ENCODE measurements around the gene POLR3K. TPM values are rescaled to one million over a fixed set of nuclear protein-coding genes. Genes with fewer than 3 reads are reported as not detected.

Gene POLR3K
- total RNA-seq, 1 experiment from 2014 or later = 53.6 TPM

GRCh38 chr16:43294-43693, 10.1 kb downstream of the POLR3K start:
- peaks cover 1% of the 10 kb centered on the region for H3K27me3 Mint-ChIP-seq (ENCODE audit: low read depth)
- H3K4me1 Mint-ChIP-seq = no peaks in the 10 kb centered on the region
- Histone ChIP-seq H3K23me2 (ENCODE audit: insufficient read length, low read depth, low read length, poor library complexity, severe bottlenecking) (no peaks in the 10 kb centered on the region), H3T11ph (ENCODE audit: low read length) (no peak overlapping the region), H2BK5ac (ENCODE audit: insufficient read length, low read length) (no peak overlapping the region), H3K18ac (ENCODE audit: insufficient read length, low read depth, low read length) (no peak overlapping the region), H2BK15ac (ENCODE audit: low read depth, low read length) (no peak overlapping the region), H2AK5ac (ENCODE audit: insufficient read length, low read length) (no peak overlapping the region), H4K8ac (replicated peaks; ENCODE audit: insufficient read length, low read depth, low read length) (no peak overlapping the region), H2BK12ac (ENCODE audit: insufficient read length, low read depth, low read length) (no peak overlapping the region), H2BK120ac (ENCODE audit: low read depth, low read length, poor library complexity, severe bottlenecking) (no peak overlapping the region), H3K56ac (ENCODE audit: insufficient read length, low read depth, low read length) (no peak overlapping the region), H3K4me2 (ENCODE audit: insufficient read depth, insufficient read length, low read length) (no peak overlapping the region), H3K79me1 (ENCODE audit: insufficient read depth, low read depth, low read length, poor library complexity, severe bottlenecking) (no peaks in the 10 kb centered on the region), H3K14ac (ENCODE audit: insufficient read depth, low read length) (no peak overlapping the region), H3K27ac (ENCODE audit: insufficient read length, low read depth, low read length) (no peak overlapping the region), H4K20me1 (ENCODE audit: control insufficient read depth, insufficient read depth, insufficient read length) (no peaks in the 10 kb centered on the region), H3K4ac (ENCODE audit: low read depth, low read length) (no peak overlapping the region), H3K4me1 (ENCODE audit: insufficient read depth, low read length) (no peaks in the 10 kb centered on the region), H4K91ac (ENCODE audit: insufficient read length, low read depth, low read length) (no peak overlapping the region), H2BK20ac (ENCODE audit: low read depth, low read length, poor library complexity, severe bottlenecking) (no peak overlapping the region), H3K9ac (ENCODE audit: extremely low read depth, insufficient read length, low read length) (no peak overlapping the region), H3K79me2 (ENCODE audit: insufficient read depth, low read length) (no peaks in the 10 kb centered on the region), H3K27me3 (ENCODE audit: insufficient read depth, low read length) (no peaks in the 10 kb centered on the region), H3K9me3 (ENCODE audit: control insufficient read depth, low read depth, low read length) (peaks cover 12% of the 10 kb centered on the region), H4K5ac (ENCODE audit: insufficient read length, low read depth, low read length) (no peak overlapping the region), H2AFZ (ENCODE audit: low read length) (no peak overlapping the region), H3K23ac (ENCODE audit: insufficient read length, low read depth, low read length) (no peak overlapping the region)
- H3K36me3 Mint-ChIP-seq (ENCODE audit: insufficient read depth in 1 of 3, low read depth in 3 of 3) = peaks cover 66 to 84% (median 78%) of the 10 kb centered on the region in 3 experiments
- no peak overlapping the region for H3K27ac Mint-ChIP-seq
- WGBS (ENCODE audit: extremely low coverage, insufficient read length, low lambda C conversion rate) = no CpG with 5 or more reads among the region's 5 CpGs
- no peak overlapping the region for H3K4me3 Mint-ChIP-seq
- no peak for DNase-seq
- H3K9me3 Mint-ChIP-seq = peaks cover 9 to 14% of the 10 kb centered on the region in 2 experiments; a peak in 4 of 5 replicates
- TF ChIP-seq CTCF (conservative IDR thresholded peaks at IDR 0.05) = no peak

Measured in H9 (cell line).